SKM-1 (cell line): ENCODE results near the gene GAPDHS.

ENCODE experiments used
- DNase-seq: peaks from one replicate; lab custom pipeline; 2025; ENCODE audit not compliant: unreplicated experiment; lab: John Stamatoyannopoulos, UW

The GAPDHS gene

GRCh38 chr19:35585848-35586247, 52.6 kb downstream of the GAPDHS start, which contains the start of gene PMIS2:
TSS of gene PMIS2 (plus strand) at chr19:35586173. CDS start at chr19:35586260, 87 bp downstream.
- no peak for DNase-seq

- no peak for DNase-seq
Measured at GRCh38 chr19:35587321-35587720, 54.1 kb downstream of the GAPDHS start.

GRCh38 chr19:35590875-35591274, 57.6 kb downstream of the GAPDHS start:
- no peak for DNase-seq

GRCh38 chr19:35592226-35592625, 59.0 kb downstream of the GAPDHS start:
- peak; percentile 9 for DNase-seq
